ENCODE results near the gene SYK.

- TF ChIP-seq CTCF (IDR thresholded peaks at IDR 0.05) (no peak), POLR2A (IDR thresholded peaks at IDR 0.05) (no peak)
Measured at GRCh38 chr9:90832261-90832660, 30.6 kb downstream of the SYK start.

Data from thyroid gland (tissue), 4 donors.